ENCODE results near the gene RACK1.

DNA sequence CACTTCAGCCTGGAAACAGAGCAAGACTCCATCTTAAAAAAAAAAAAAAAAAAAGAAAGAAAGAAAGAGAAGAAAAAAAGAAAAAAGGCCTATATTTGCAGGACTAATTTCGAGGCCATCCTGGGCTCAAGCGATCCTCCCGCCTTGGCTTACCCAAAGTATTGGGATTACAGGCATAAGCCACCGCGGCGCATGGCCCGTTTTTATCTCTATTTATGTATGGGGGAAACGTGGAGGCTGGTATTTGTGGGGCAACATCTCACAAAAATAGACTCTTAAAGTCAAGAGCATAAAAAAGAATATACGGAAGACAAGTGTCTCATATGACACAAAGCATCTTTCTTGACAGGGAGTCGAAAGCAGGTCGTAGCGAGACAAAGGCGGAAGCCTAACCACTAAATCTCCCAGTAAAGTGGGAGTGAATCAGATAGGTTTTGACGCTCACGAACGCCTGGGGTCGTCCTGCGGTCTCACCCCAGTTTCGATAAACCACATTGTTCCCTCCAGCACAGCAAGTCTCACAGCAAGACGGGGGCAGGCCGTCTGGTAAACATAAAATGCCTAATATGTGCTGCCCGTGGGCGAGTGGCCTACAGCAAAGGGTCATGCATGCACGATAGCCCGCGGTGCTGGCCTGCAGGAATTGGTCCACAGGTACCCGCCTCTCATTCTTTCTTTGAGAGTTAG lies 22.5 kb downstream of the RACK1 start:
- TF ChIP-seq ZNF274 (IDR thresholded peaks at IDR 0.05; ENCODE audit: low read depth, low read length) (no peak), SUZ12 (IDR thresholded peaks at IDR 0.05; ENCODE audit: extremely low read depth, insufficient read depth, insufficient read length) (no peak)
